Measurements from ENCODE around the gene PGF.
A peak's percentile ranks its signal among the peaks of the same experiment; 100 is the strongest.
"Not testable (repeated sequence)": the region's sequence is repeated elsewhere in the genome, so short reads cannot be mapped to it uniquely, and the experiment has no call there.

The PGF gene

GRCh38 chr14:74938531-74939495, 16.6 kb downstream of the PGF start:
- DNase-seq, result no peak

- no peak for DNase-seq
Measured at GRCh38 chr14:74937171-74937570, 18.2 kb downstream of the PGF start.

- DNase-seq, result no peak
Measured at GRCh38 chr14:74936731-74937130, 18.7 kb downstream of the PGF start.

- no peak for DNase-seq
Measured at GRCh38 chr14:74936151-74936550, 19.2 kb downstream of the PGF start.

GRCh38 chr14:74935360-74935680, 20.1 kb downstream of the PGF start:
- no peak for DNase-seq

- DNase-seq, result no peak
Measured at GRCh38 chr14:74934476-74935359, 20.7 kb downstream of the PGF start.

- DNase-seq, result no peak
Measured at GRCh38 chr14:74934041-74934440, 21.4 kb downstream of the PGF start.

GRCh38 chr14:74932936-74933335, 22.5 kb downstream of the PGF start:
- not testable (repeated sequence) for DNase-seq

GRCh38 chr14:74932401-74932901, 22.9 kb downstream of the PGF start:
- DNase-seq, result no peak

- DNase-seq, result not testable (repeated sequence)
Measured at GRCh38 chr14:74931744-74932143, 23.7 kb downstream of the PGF start.

GRCh38 chr14:74929242-74929641, 26.2 kb downstream of the PGF start:
- no peak for DNase-seq

- DNase-seq, result no peak
Measured at GRCh38 chr14:74927225-74927624, 28.2 kb downstream of the PGF start.

- no peak for DNase-seq
Measured at GRCh38 chr14:74924061-74924460, 31.3 kb downstream of the PGF start.

GRCh38 chr14:74922752-74923401, 32.5 kb downstream of the PGF start, which contains the start of gene RPS6KL1:
RPS6KL1 (minus strand) TSS chr14:74923260; CDS start chr14:74921541, 1,719 bp downstream.
- DNase-seq, result peak; percentile 55

- DNase-seq, result no peak
Measured at GRCh38 chr14:74921987-74922751, 33.2 kb downstream of the PGF start.

- no peak for DNase-seq
Measured at GRCh38 chr14:74921053-74921620, 34.3 kb downstream of the PGF start.

- no peak for DNase-seq
Measured at GRCh38 chr14:74920281-74920680, 35.1 kb downstream of the PGF start.

GRCh38 chr14:74919421-74920165, 35.8 kb downstream of the PGF start:
- DNase-seq, result peak; percentile 15

- no peak for DNase-seq
Measured at GRCh38 chr14:74918380-74918779, 37.0 kb downstream of the PGF start.

- DNase-seq, result no peak
Measured at GRCh38 chr14:74917646-74918081, 37.7 kb downstream of the PGF start.

GRCh38 chr14:74917178-74917543, 38.2 kb downstream of the PGF start:
- no peak for DNase-seq
